Mesenchymal stem cell (in vitro differentiated cells and primary cell): ENCODE results near the gene NKRF.

ENCODE experiments used
- DNase-seq: peaks from one replicate; pipeline ENCODE4 v3.0.0-alpha.2; 2013
- H2AFZ ChIP-seq: one replicate; pipeline ENCODE4 v1.6.1; 2013; ENCODE audit warnings: low read depth, mild to moderate bottlenecking, control low read depth, inconsistent platforms, low read length, moderate library complexity
- H2AK5ac ChIP-seq: 2 replicates; pipeline ENCODE4 v1.6.1; 2013; ENCODE audit warnings: low read length, moderate library complexity, mild to moderate bottlenecking, inconsistent platforms; ENCODE audit not compliant: severe bottlenecking
- H2BK120ac ChIP-seq: one replicate; pipeline ENCODE4 v1.6.1; 2013; ENCODE audit warnings: low read depth, mild to moderate bottlenecking, inconsistent platforms, low read length, moderate library complexity
- H2BK12ac ChIP-seq, 2 experiments: one replicate each; pipeline ENCODE4 v1.6.1; 2013; ENCODE audit warnings: inconsistent platforms in 2 of 2, low read length in 2 of 2, mild to moderate bottlenecking in 2 of 2, moderate library complexity in 2 of 2, control low read depth in 1 of 2
- H2BK15ac ChIP-seq: one replicate; pipeline ENCODE4 v1.6.1; 2013; ENCODE audit warnings: mild to moderate bottlenecking, low read depth, inconsistent platforms; ENCODE audit not compliant: poor library complexity, severe bottlenecking
- H2BK5ac ChIP-seq: 2 replicates; pipeline ENCODE4 v1.6.1; 2013; ENCODE audit warnings: low read depth, mild to moderate bottlenecking, low read length, control low read depth, inconsistent platforms; ENCODE audit not compliant: poor library complexity, severe bottlenecking
- H3K14ac ChIP-seq, 2 experiments: one replicate each; pipeline ENCODE4 v1.6.1; 2013; ENCODE audit warnings: inconsistent platforms in 2 of 2, low read length in 2 of 2, control low read depth in 1 of 2, mild to moderate bottlenecking in 1 of 2, moderate library complexity in 1 of 2
- H3K18ac ChIP-seq, 2 experiments: one replicate each; pipeline ENCODE4 v1.6.1; 2013; ENCODE audit warnings: inconsistent platforms in 2 of 2, low read length in 2 of 2, control low read depth in 1 of 2, low read depth in 1 of 2, mild to moderate bottlenecking in 1 of 2
- H3K23ac ChIP-seq, 2 experiments: one replicate each; pipeline ENCODE4 v1.6.1; 2013; ENCODE audit warnings: inconsistent platforms in 2 of 2, low read length in 2 of 2, mild to moderate bottlenecking in 2 of 2, moderate library complexity in 2 of 2, control low read depth in 1 of 2
- H3K27ac ChIP-seq: 2 replicates; pipeline ENCODE4 v1.5.1; 2013; ENCODE audit warnings: mild to moderate bottlenecking, moderate library complexity, low read length, control low read depth, inconsistent platforms; ENCODE audit not compliant: poor library complexity, severe bottlenecking
- H3K27me3 ChIP-seq, 2 experiments: 2 replicates each; pipeline versions ENCODE4 v1.6.1 to v1.7.0; 2013; ENCODE audit warnings: low read length in 2 of 2, mild to moderate bottlenecking in 2 of 2, moderate library complexity in 2 of 2, control low read depth in 1 of 2, inconsistent platforms in 1 of 2; ENCODE audit not compliant: control insufficient read depth in 1 of 2, insufficient read depth in 1 of 2
- H3K36me3 ChIP-seq, 2 experiments: 2 replicates each; pipeline versions ENCODE4 v1.6.1 to v1.7.0; 2013; ENCODE audit warnings: low read length in 2 of 2, control low read depth in 1 of 2, inconsistent platforms in 1 of 2, low read depth in 1 of 2, mild to moderate bottlenecking in 1 of 2; ENCODE audit not compliant: insufficient read depth in 2 of 2, control insufficient read depth in 1 of 2
- H3K4ac ChIP-seq, 2 experiments: one replicate each; pipeline ENCODE4 v1.6.1; 2013; ENCODE audit warnings: inconsistent platforms in 2 of 2, low read length in 2 of 2, mild to moderate bottlenecking in 2 of 2, moderate library complexity in 2 of 2, control low read depth in 1 of 2, low read depth in 1 of 2
- H3K4me1 ChIP-seq: 2 replicates; pipeline ENCODE4 v1.6.1; 2013; ENCODE audit warnings: low read depth, low read length, control low read depth; ENCODE audit not compliant: control insufficient read depth, insufficient read depth
- H3K4me2 ChIP-seq: 2 replicates; pipeline ENCODE4 v1.6.1; 2013; ENCODE audit warnings: low read length, mild to moderate bottlenecking, inconsistent platforms; ENCODE audit not compliant: poor library complexity, severe bottlenecking
- H3K4me3 ChIP-seq, 2 experiments: 2 replicates each; pipeline versions ENCODE4 v1.5.1 to v1.7.0; 2013; ENCODE audit warnings: low read length in 2 of 2, mild to moderate bottlenecking in 2 of 2, control low read depth in 1 of 2, low read depth in 1 of 2; ENCODE audit not compliant: insufficient read depth in 1 of 2
- H3K79me1 ChIP-seq: replicated peaks from 2 replicates; pipeline ENCODE4 v1.6.1; 2013; ENCODE audit warnings: mild to moderate bottlenecking, control low read depth, low read length, inconsistent platforms; ENCODE audit not compliant: poor library complexity, severe bottlenecking
- H3K9ac ChIP-seq: 2 replicates; pipeline ENCODE4 v1.7.0; 2013; ENCODE audit warnings: mild to moderate bottlenecking, low read length, moderate library complexity
- H3K9me3 ChIP-seq: 2 replicates; pipeline ENCODE4 v1.7.0; 2013; ENCODE audit warnings: mild to moderate bottlenecking, low read length; ENCODE audit not compliant: control insufficient read depth
- H4K8ac ChIP-seq: one replicate; pipeline ENCODE4 v1.6.1; 2013; ENCODE audit warnings: inconsistent platforms, mild to moderate bottlenecking, low read length, moderate library complexity
- H4K91ac ChIP-seq: one replicate; pipeline ENCODE4 v1.6.1; 2013; ENCODE audit warnings: mild to moderate bottlenecking, low read length, inconsistent platforms
- WGBS: methylation state at CpG from one replicate; pipeline ENCODE4 v1.1.7; 2013; ENCODE audit warnings: mixed read lengths; 5-methylcytosine and 5-hydroxymethylcytosine counted together

Gene NKRF

GRCh38 chrX:119565107-119565663, 41.0 kb downstream of the NKRF start, which contains the start of gene STEEP1:
Gene STEEP1 (minus strand): TSS chrX:119565409. CDS start chrX:119565355, 54 bp downstream.
- peak within 1 kb of the TSS; percentile 66 for H3K4me2 ChIP-seq
- peak within 1 kb of the TSS; percentile 94 for H3K9ac ChIP-seq
- no peaks in the 10 kb centered on the region for H3K9me3 ChIP-seq
- peaks cover 0 to 6% of the 10 kb centered on the region in 2 experiments for H3K36me3 ChIP-seq
- H3K27ac ChIP-seq: no peak within 1 kb of the TSS
- H4K8ac ChIP-seq: no peak within 1 kb of the TSS
- H2AK5ac ChIP-seq: no peak within 1 kb of the TSS
- no peak within 1 kb of the TSS for H3K14ac ChIP-seq
- no peak within 1 kb of the TSS for H3K23ac ChIP-seq
- no peaks in the 10 kb centered on the region for H3K4me1 ChIP-seq
- H2BK5ac ChIP-seq: no peak within 1 kb of the TSS
- H3K27me3 ChIP-seq: no peaks in the 10 kb centered on the region
- no peak within 1 kb of the TSS for H2AFZ ChIP-seq
- no peak within 1 kb of the TSS for H4K91ac ChIP-seq
- H2BK120ac ChIP-seq: no peak within 1 kb of the TSS
- H3K4ac ChIP-seq: no peak within 1 kb of the TSS
- under 1% methylated on average over 26 of the region's 27 CpGs for WGBS
- H3K4me3 ChIP-seq: peak within 1 kb of the TSS; percentile 61 to 85
- no peak within 1 kb of the TSS for H2BK15ac ChIP-seq
- peaks cover 2% of the 10 kb centered on the region for H3K79me1 ChIP-seq
- DNase-seq: peak; percentile 94
- no peak within 1 kb of the TSS for H2BK12ac ChIP-seq
- no peak within 1 kb of the TSS for H3K18ac ChIP-seq

- H2BK5ac ChIP-seq: no peak overlapping the region
- no peak overlapping the region for H3K4me2 ChIP-seq
- H2AK5ac ChIP-seq: no peak overlapping the region
- no peak overlapping the region for H2BK12ac ChIP-seq
- no peak overlapping the region for H2BK120ac ChIP-seq
- H3K23ac ChIP-seq: no peak overlapping the region
- H3K36me3 ChIP-seq: peaks cover 0 to 9% of the 10 kb centered on the region in 2 experiments
- H3K14ac ChIP-seq: no peak overlapping the region
- no peak overlapping the region for H2BK15ac ChIP-seq
- H3K9ac ChIP-seq: no peak overlapping the region
- H3K79me1 ChIP-seq: peaks cover 4% of the 10 kb centered on the region
- no peak overlapping the region for H3K27ac ChIP-seq
- H3K4ac ChIP-seq: no peak overlapping the region
- H4K8ac ChIP-seq: no peak overlapping the region
- H2AFZ ChIP-seq: no peak overlapping the region
- no peak overlapping the region for H4K91ac ChIP-seq
- 100% methylated on average over 1 of the region's 3 CpGs for WGBS
- H3K4me3 ChIP-seq: no peak overlapping the region
- H3K9me3 ChIP-seq: no peaks in the 10 kb centered on the region
- no peak overlapping the region for H3K18ac ChIP-seq
- H3K27me3 ChIP-seq: no peaks in the 10 kb centered on the region
- H3K4me1 ChIP-seq: no peaks in the 10 kb centered on the region
- DNase-seq: no peak
These were observed 53.7 kb downstream of the NKRF start for GRCh38 chrX:119552508-119552907.

DNA sequence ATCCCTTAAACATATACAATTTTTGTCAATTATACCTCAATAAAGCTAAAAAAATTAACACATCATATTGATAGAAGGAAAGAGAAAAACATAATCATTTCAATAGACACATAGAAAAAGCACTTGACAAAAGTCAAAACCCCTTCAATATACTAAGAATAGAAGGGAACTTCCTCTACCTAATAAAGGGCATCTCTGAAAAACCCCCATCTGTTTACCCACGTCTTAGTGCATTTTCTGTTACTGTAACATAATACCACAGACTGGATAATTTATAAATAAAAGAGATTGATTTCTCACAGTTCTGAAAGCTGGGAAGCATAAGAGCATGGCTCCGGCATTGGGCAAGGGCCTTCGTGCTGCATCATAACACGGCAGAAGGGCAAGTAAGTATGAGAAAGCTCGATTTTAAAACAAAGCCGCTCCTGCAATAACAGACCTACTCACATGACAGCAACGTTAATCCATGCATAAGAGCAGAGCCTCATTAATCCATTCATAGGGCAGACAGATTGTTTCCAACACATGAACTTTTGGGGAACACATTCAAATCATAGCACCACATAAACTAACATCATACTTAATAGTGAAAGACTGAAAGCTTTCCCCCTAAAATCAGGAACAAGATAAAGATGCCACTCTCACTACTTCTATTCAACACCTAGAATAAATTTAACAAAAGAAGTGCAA, 56.8 kb downstream of the NKRF start:
- Histone ChIP-seq H2BK120ac (no peak overlapping the region), H3K14ac (no peak overlapping the region), H2BK12ac (no peak overlapping the region), H3K4ac (no peak overlapping the region), H3K4me3 (no peak overlapping the region), H3K27ac (no peak overlapping the region), H3K18ac (no peak overlapping the region), H2BK15ac (no peak overlapping the region), H3K23ac (no peak overlapping the region), H3K4me1 (no peaks in the 10 kb centered on the region), H3K9ac (no peak overlapping the region), H4K91ac (no peak overlapping the region), H2AK5ac (no peak overlapping the region), H3K9me3 (no peaks in the 10 kb centered on the region), H3K4me2 (no peak overlapping the region), H3K36me3 (no peaks in the 10 kb centered on the region), H3K79me1 (peaks cover 4% of the 10 kb centered on the region), H4K8ac (no peak overlapping the region), H3K27me3 (no peaks in the 10 kb centered on the region), H2AFZ (no peak overlapping the region), H2BK5ac (no peak overlapping the region)
- 77% methylated on average over 6 of the region's 7 CpGs for WGBS
- DNase-seq: no peak

GRCh38 chrX:119541188-119541587, 65.0 kb downstream of the NKRF start:
- H2BK15ac ChIP-seq: no peak overlapping the region
- no peak overlapping the region for H3K14ac ChIP-seq
- H2BK5ac ChIP-seq: no peak overlapping the region
- H2BK120ac ChIP-seq: no peak overlapping the region
- no peaks in the 10 kb centered on the region for H3K27me3 ChIP-seq
- peak overlapping the region in 1 of 2 experiments; percentile 13 for H3K4me3 ChIP-seq
- peak overlapping the region; percentile 32 for H3K27ac ChIP-seq
- H3K9ac ChIP-seq: peak overlapping the region; percentile 8
- H3K36me3 ChIP-seq: peaks cover 0 to 13% of the 10 kb centered on the region in 2 experiments
- H3K4me1 ChIP-seq: no peaks in the 10 kb centered on the region
- peak; percentile 81 for DNase-seq
- no peak overlapping the region for H2AK5ac ChIP-seq
- H4K8ac ChIP-seq: no peak overlapping the region
- 30% methylated on average over 2 of the region's 4 CpGs for WGBS
- no peak overlapping the region for H3K23ac ChIP-seq
- no peak overlapping the region for H3K4me2 ChIP-seq
- H3K9me3 ChIP-seq: no peaks in the 10 kb centered on the region
- H3K4ac ChIP-seq: no peak overlapping the region
- H3K79me1 ChIP-seq: no peaks in the 10 kb centered on the region
- H2AFZ ChIP-seq: no peak overlapping the region
- no peak overlapping the region for H2BK12ac ChIP-seq
- no peak overlapping the region for H3K18ac ChIP-seq
- no peak overlapping the region for H4K91ac ChIP-seq
